ENCODE data around the gene ST8SIA1.
"Not testable (repeated sequence)": the region's sequence is repeated elsewhere in the genome, so short reads cannot be mapped to it uniquely, and the experiment has no call there.

ST8SIA1 gene

DNA sequence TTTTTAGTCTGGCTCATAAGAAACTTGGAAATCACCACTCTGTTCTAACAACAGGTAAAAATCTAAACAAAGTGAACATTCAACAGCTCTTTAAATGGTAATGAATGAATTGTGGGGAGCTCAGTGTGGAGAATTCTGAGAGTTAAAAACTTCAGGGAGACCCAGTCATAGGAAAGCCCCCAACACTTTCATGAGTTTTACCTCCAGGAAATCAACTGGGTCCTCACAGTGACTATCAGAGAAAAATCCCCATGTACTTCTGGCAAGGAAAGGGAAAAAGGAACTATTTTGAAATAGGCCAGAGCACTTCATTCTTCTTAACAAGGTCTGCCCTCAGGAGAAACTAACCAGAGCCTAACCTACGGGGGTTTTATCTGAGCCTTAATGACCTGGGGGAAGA, 153.8 kb downstream of the ST8SIA1 start:
- DNase-seq (ENCODE audit: low read depth in 1 of 2, low spot score in 1 of 2) = no peak

DNA sequence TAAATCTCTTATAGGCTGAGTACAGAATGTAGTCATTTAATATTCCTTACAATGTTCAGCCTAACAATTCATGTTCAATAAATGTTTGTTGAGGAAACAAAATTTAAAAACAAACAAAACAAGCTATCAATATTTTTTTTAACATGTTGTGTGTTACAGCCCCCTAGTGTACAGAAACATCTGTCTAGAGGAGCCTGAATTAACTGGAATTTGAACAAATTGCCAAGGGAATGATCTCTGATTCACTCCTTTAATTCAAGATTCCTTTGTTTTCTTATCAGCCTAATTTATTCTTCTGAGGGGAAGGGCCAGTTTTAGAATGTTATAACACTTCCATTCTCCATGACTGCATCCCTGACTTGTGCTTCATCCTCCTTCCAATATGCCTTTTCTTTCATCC, 161.3 kb downstream of the ST8SIA1 start:
- DNase-seq (ENCODE audit: low read depth in 1 of 2, low spot score in 1 of 2) = no peak

DNA sequence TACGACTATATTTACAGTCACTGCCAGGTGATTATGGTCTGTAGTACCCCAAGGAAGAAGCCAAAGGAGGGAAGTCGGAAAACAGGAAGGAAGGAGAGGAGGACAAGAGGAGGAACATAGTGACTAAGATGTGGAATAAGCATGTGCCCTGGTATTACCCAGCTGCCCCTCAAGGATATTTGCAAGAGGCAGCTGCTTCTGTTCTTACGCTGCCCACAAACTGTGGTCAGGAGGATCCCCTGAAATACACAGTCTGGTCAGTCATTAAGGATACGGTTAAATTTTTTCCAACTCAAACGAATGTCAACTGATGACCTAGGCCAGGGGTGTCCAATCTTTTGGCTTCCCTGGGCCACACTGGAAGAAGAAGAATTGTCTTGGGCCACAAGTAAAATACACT, 162.0 kb downstream of the ST8SIA1 start:
- DNase-seq (ENCODE audit: low read depth in 1 of 2, low spot score in 1 of 2) = no peak

DNA sequence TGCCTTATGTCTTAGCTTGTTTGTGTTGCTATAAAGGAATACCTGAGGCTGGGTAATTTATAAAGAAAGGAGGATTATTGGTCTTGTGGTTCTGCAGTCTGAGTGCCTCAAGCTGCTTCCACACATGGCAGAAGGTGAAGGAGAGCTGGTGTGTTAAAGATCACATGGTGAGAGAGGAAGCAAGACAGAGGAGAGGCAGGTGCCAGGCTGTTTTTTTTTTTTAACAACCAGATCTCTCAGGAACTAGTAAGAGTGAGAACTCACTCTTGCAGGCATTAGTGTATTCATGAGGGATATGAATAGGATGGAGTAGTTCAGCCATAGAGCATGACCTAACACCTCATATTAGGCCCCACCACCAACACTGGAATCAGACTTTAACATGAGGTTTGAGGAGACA, 165.1 kb downstream of the ST8SIA1 start:
- no peak for DNase-seq (ENCODE audit: low read depth in 1 of 2, low spot score in 1 of 2)

DNA sequence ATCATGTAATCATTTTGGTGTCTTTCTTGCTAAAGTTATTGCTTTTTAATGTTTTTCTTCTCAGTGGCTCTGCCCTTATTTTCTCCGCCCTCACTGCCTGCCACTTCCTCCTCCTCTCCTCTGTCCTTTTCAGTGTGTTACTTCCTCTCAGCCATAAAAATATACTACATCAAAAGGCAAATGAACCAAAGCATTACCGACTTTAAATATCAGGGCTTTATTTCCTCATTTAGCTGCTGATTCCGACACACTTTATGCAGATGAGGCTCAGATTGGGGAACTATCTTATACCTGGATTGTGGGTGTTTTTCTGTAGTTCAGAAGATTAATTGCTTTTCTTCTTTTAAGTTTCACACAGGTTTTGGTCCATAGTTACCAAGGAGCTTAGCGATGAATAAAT, 170.4 kb downstream of the ST8SIA1 start:
- no peak for DNase-seq (ENCODE audit: low read depth in 1 of 2, low spot score in 1 of 2)

DNA sequence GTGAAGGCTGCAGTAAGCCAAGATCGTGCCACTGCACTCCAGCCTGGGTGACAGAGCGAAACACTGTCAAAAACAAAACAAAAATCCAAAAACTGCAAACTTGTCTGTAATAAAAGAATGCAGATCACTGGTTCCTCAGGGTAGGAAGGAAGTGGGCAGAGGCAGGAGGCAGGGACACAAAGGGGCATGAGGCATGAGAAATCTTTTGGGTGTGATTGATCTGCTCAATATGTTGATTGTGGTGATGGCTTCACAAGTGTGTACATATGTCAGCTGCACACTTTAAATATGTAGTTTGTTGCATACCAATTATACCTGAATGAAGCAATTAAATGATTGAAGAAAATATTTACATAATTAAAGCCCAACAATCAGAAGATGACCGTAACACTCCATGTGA, 170.9 kb downstream of the ST8SIA1 start:
- no peak for DNase-seq (ENCODE audit: low read depth in 1 of 2, low spot score in 1 of 2)

DNA sequence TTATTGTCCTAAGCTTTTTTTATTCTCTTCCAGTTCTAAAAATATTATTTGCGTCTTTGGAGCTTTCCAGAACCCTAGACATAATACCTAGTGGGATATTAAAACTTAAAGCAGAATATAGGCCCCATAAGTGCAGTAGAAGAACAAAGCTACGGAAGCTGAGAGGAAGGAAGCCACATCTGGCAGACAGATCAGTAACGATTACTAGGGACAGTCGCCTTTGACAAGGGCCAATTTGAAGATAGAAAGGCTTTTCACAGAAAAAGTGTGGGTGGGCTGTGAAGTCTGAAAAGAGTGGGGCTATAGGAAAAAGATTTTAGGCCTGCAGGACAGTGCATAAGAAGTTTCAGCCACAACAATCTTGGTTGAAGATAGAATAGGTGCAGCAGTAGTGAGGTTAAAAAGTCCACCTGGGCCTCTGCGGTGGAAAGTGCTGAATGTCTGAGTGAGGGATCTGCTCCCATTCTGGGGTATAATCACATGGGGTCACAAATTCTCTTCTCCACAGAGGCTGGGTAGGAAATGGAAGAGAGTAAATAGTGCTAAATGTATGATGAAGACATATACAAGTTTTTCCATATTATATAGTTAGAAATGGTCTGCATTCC, 174.0 kb downstream of the ST8SIA1 start:
- DNase-seq (ENCODE audit: low read depth in 1 of 2, low spot score in 1 of 2) = no peak

DNA sequence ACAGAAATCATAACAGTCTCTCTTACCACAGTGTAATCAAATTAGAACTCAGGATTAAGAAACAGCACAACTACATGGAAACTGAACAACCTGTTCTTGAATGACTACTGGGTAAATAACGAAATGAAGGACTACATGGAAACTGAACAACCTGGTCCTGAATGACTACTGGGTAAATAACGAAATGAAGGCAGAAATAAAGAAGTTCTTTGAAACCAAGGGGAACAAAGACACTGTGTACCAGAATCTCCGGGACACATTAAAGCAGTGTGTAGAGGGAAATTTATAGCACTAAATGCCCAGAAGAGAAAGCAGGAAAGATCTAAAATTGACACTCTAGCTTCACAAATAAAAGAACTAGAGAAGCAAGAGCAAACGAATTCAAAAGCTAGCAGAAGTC, 185.2 kb downstream of the ST8SIA1 start:
- DNase-seq (ENCODE audit: low read depth in 1 of 2, low spot score in 1 of 2) = not testable (repeated sequence)

DNA sequence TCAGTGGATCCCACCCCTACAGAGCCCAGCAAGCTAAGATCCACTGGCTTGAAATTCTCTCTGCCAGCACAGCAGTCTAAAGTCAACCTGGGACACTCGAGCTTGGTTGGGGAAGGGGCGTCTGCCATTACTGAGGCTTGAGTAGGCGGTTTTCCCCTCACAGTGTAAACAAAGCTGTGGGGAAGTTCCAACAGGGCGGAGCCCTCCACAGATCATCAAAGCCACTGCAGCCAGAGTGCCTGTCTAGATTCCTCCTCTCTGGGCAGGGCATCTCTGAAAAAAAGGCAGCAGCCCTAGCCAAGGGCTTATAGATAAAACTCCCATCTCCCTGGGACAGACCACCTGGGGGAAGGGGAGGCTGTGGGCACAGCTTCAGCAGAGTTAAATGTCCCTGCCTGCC, 187.8 kb downstream of the ST8SIA1 start:
- DNase-seq (ENCODE audit: low read depth in 1 of 2, low spot score in 1 of 2) = not testable (repeated sequence)
